HUDEP-2 (cell line): ENCODE results near the gene SSPN.
A peak's percentile ranks its signal among the peaks of the same experiment; 100 is the strongest.

Experiments
- DNase-seq, 76 experiments: peaks; one replicate each; lab custom pipeline; 2025; ENCODE audit not compliant: unreplicated experiment in 76 of 76; lab: John Stamatoyannopoulos, UW

SSPN gene, protein sequence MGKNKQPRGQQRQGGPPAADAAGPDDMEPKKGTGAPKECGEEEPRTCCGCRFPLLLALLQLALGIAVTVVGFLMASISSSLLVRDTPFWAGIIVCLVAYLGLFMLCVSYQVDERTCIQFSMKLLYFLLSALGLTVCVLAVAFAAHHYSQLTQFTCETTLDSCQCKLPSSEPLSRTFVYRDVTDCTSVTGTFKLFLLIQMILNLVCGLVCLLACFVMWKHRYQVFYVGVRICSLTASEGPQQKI

GRCh38 chr12:26195250-26195640, at the start of gene SSPN:
Gene SSPN (plus strand): TSS chr12:26195573. CDS start chr12:26195673, 100 bp downstream.
- no peak for DNase-seq

DNA sequence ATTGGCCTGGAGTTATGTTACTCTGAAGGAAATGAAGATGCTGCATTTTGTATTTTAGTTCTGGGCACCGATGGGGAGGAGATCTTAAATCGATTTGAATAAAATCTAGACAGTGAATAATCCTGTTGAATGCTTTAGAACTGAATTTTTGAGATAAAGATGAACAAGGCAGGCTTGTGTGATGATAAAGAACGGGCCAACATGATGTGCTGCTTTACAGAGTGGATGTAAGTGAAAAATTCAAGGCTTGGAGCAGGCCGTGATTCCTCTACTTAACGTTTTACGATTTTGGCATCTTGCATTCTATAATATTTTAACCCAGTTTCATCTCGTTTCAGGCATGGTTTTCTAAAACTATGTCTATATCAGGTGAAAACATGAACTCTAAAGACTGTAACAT, 47.1 kb upstream of the SSPN start:
- no peak for DNase-seq

- no peak for DNase-seq
These were observed 45.3 kb upstream of the SSPN start for GRCh38 chr12:26149968-26150500.

DNA sequence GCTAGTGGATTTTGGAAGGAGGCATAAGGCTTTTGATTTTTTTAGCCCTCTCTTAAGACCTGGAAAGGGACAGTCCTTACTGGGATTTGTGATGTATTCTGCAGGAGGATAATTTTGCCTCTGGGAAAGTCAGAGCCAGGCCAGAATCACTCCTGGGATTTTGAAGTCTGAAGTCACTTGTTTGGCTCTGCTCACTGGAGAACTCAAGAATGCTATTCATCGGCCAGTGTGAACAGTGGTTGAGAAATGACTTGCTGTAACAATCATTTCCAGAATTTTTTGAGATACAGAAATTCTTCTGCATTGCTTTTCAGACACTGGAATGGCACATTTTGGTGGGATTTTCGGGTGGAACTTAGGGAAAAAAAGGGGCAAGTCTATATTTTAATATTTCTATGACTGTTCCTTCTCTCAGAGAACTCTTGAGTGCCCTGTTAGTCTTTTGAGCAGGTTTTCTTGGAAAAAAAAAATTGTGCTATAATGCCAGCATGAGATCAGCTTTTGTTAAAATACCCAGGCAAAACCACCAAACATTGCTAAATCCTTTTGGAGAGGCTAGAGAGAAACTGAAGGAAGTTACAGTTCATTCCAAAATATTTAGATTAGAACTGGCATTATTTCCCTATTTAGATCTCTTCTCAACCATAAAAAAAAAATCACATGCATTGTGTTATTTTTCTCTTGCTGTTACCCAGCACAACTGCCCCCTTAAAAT, 44.5 kb upstream of the SSPN start:
- DNase-seq, result no peak

DNA sequence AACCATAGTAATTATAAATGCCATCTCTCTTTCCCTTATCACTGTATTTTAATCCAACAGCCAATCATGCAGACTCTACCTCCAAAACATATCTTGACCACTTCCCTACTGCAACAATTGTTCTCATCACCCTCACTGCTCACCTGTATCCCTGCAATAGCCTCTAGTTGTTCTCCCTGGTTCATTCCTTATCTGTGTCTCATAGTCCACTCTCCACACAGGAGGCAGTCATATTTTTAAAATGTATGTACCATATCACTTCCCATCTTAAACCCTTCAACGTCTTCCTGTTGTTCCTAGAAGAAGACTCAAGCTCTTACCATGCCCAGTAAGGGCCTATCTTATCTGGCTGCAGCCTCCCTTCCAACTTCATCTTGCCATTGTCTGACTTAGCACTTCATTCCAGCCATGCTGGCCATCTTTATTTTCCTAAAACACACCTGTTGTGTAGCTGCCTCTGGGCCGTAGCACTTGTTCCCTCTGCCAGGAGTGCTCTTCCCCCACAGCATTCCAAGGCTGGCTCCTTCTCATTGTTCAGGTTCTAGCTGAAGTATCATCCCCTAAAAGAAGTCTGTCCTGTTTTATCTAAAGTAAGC, 42.8 kb upstream of the SSPN start:
- DNase-seq, result no peak

DNA sequence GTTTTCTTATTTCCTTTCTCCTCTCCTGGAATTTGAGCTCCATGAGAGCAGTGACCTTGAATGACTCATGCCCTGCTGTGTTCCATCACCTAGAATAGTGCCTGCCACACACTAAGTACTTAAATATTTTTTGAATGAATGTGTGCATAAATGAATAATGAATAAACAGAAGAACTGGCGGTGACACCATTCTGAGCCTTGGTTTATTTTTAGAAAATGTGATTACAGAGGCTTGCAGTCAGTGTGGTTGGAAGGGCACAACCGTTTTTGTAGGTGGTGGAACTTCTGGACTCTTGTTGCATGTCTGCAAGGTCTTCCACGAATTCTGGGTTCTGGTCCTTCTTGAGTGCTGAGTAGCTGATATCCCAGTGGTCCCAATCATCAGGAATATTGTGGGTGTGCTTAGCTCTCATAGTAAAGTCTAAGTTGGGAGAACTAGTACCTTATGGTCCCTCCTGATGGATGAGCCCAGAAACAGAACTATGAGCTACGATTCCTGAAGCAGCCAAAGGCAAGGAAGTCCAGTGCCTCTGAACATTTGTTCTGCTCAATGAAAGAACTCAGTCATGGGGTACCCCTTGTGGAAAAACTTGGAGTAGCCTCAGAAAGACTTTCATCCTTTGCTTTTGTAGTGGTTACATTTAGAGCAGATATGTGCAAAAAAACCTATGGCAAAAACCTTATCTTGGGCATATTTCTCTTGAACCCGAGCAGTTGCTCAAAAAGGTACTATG, 41.8 kb upstream of the SSPN start:
- DNase-seq, result no peak

GRCh38 chr12:26156201-26156871, 39.0 kb upstream of the SSPN start:
- DNase-seq, result no peak

GRCh38 chr12:26157001-26157400, 38.4 kb upstream of the SSPN start:
- DNase-seq, result no peak

DNA sequence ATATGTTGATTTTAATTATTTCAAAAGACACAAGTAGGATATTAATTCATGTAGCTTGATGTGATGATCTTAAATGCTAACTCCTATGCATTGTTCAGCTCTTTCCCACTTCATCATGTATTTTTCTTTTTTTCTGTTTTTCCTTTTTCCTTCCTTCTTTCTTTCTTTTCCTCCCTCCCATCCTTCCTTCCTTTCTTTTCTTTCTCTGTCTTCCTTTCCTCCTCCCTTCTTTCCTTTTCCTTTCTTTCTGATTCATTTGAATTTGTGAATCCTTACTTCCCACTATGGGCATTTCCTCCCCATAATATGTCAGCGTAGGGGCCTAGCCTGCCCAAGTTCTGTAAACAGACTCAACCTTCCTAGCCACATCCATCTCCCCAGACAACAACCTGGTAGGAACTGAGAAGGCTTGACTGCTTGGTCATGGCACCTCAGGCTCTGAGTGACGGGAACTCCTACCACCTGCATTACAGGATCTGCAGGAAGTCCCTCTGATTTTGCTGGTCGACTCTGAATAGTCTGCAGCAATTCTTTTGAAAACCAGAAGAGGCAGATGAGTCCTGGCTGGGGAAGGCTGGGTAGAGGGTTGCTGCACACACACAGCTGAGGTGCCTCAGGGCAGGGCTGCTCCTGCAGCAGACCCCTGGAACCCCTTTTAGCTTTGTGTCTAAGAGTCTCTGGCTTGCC, 37.2 kb upstream of the SSPN start:
- DNase-seq, result peak in 1 of 76 experiments; percentile 2

DNA sequence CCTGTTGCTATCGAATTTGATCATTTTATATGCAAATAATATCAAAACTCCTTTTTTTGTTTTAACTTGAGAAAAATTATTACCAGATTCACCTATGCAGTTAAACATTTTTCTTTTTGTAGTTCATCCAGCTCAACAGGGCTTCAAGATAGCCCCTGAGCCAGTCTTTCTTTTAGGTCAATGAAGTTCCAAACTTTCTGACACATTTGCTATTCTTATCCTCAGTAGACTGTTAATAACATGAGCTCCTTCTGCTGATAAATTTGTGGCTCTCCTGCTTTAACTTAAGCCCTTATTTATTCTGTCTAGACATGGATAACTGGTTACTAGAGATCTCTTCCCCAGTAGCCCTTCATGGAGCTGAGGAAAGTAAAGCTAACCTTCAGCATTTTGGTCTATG, 33.2 kb upstream of the SSPN start:
- DNase-seq, result no peak

GRCh38 chr12:26162905-26163304, 32.5 kb upstream of the SSPN start:
- DNase-seq, result no peak

- no peak for DNase-seq
These were observed 31.3 kb upstream of the SSPN start for GRCh38 chr12:26164118-26164517.

GRCh38 chr12:26172013-26172412, 23.4 kb upstream of the SSPN start:
- DNase-seq, result no peak

DNA sequence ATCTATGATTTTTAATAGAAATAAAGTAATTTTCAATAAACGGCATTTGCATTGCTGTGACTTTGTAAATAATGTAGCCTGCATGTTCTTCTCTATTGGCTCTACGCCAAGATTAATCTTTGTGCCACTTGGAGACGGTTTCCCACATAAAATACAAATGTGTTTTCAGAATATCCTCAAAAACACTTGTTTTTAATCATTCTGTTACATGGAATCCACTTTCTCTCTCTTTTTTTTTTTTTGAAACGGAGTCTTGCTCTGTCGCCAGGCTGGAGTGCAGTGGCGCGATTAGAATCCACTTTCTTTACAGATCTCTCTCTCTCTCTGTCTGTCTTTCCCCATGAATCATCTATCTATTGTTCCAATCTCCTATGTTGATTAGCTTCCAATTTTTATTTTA, 22.8 kb upstream of the SSPN start:
- no peak for DNase-seq

- no peak for DNase-seq
These were observed 22.3 kb upstream of the SSPN start for GRCh38 chr12:26172946-26173552.

DNA sequence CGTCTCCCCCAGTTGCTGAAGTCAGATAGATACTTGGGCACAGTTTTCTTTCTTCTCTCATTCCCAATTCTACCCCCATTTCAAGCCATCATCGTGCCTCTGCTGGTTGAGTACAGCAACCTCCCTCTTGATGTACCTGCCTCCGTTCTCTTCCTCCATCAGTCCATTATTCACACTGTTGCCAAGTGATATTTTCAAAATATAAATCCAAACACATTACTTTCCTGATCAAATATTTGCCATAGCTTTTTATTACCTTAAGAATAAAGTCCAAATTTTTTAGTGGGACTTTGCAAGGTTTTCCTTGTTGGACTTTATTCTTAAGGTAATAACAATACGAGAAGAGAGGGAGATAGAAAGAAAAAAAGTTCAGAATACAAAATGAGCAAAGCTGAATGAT, 18.6 kb upstream of the SSPN start:
- no peak for DNase-seq

DNA sequence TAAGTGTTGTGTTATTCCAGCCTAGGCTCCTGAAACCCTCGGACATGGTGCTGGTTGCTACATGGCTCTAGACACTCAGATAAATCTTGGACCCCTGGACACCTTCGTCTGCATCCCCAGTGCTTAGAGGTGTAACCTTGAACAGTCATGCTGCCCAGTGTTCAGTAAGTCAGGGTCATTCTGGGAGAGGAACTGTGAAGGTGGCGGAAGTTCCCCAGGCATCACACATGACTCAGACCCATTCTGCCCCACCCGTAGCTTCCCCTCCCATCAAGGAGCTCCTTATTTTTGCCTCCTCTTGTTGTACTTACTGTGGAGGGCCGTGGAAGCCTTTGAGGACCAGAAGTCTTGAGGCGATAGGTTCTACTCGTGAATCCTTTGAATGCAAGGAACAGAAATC, 18.1 kb upstream of the SSPN start:
- no peak for DNase-seq

GRCh38 chr12:26179826-26180225, 15.5 kb upstream of the SSPN start:
- DNase-seq, result no peak

DNA sequence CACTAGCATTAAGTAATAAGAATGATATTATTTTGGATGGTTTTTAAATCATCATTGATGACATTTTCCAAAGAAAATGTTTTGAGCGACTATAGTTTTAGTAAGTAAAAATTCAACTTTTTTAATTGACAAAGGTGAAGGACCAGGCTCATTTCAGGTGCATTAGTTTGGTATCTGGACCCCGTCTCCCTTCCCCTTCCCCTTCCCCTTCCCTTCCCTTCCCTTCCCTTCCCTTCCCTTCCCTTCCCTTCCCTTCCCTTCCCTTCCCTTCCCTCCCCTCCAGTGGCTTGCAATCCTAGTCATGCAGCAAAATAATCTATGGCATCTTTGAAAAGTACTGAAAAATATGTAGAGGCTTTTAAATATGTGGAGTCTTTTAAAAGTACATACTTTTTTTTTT, 13.0 kb upstream of the SSPN start:
- no peak for DNase-seq
